Transverse colon (tissue), 4 donors: Measurements from ENCODE around the gene CLSTN1. TPM values are rescaled to one million over a fixed set of nuclear protein-coding genes. Genes with fewer than 3 reads are reported as not detected.

Experiments
- DNase-seq: peaks from one replicate; pipeline ENCODE4 v3.0.0-alpha.2; 2019
- H3K27ac ChIP-seq, 4 donors: fragments of 200-600 bp; sonication (generic); 2 replicates each; pipeline ENCODE4 v1.5.1; 2016 to 2018; ENCODE audit warnings: inconsistent platforms in 4 of 4
- H3K27me3 ChIP-seq: fragments of 200-600 bp; sonication (generic); 2 replicates; pipeline ENCODE4 v1.5.1; 2017; ENCODE audit warnings: inconsistent platforms
- H3K36me3 ChIP-seq, 4 donors: fragments of 200-600 bp; sonication (generic); 2 replicates each; pipeline ENCODE4 v1.5.1; 2017 to 2019; ENCODE audit warnings: inconsistent platforms in 4 of 4
- H3K4me1 ChIP-seq, 4 donors: fragments of 200-600 bp; sonication (generic); 2 replicates each; pipeline ENCODE4 v1.5.1; 2017 to 2020; ENCODE audit warnings: inconsistent platforms in 4 of 4
- H3K4me3 ChIP-seq, 4 donors: fragments of 200-600 bp; sonication (generic); 1 replicate in 1 of 4; 2 replicates in 3 of 4; pipeline versions ENCODE4 v1.5.1 to v1.6.1; 2017 to 2019; ENCODE audit warnings: inconsistent platforms in 4 of 4
- H3K9me3 ChIP-seq, 2 donors: fragments of 200-600 bp; sonication (generic); 2 replicates each; pipeline ENCODE4 v1.5.1; 2017 to 2019; ENCODE audit warnings: inconsistent platforms in 2 of 2
- CTCF ChIP-seq, 5 experiments: fragments of 200-600 bp in 3 of 5; fragments of 450-650 bp in 2 of 5; sonication (generic) in 3 of 5; IDR thresholded peaks; 1 replicate in 2 of 5; 2 replicates in 3 of 5; pipeline ENCODE4 v1.5.1; 2016 to 2017; ENCODE audit warnings: antibody characterized with exemption in 5 of 5, inconsistent platforms in 3 of 5, mild to moderate bottlenecking in 2 of 5, moderate library complexity in 1 of 5
- EP300 ChIP-seq: sonication (generic); formaldehyde crosslinking; IDR thresholded peaks from one replicate; pipeline ENCODE4 v1.6.1; 2017; ENCODE audit warnings: antibody characterized with exemption, low read depth
- POLR2A ChIP-seq: fragments of 450-650 bp; IDR thresholded peaks from one replicate; pipeline ENCODE4 v1.6.1; 2016; ENCODE audit warnings: antibody characterized with exemption, mild to moderate bottlenecking, moderate library complexity
- POLR2AphosphoS5 ChIP-seq, 3 donors: sonication (generic); formaldehyde crosslinking; IDR thresholded peaks; one replicate each; pipeline ENCODE4 v1.6.1; 2016; ENCODE audit warnings: antibody characterized with exemption in 3 of 3
- WGBS, 2 donors: methylation state at CpG; one replicate each; pipeline ENCODE4 v1.1.5; 2018; ENCODE audit warnings: low coverage in 1 of 2; 5-methylcytosine and 5-hydroxymethylcytosine counted together
- in situ Hi-C, 4 donors: fragments of 200-750 bp; cut with MboI; loops; one replicate each; pipeline versions ENCODE4 v1.15.0 to v1.15.1; 2017; ENCODE audit warnings: low sequenced_read_pairs in 3 of 4, low pct_ligation_motif_present in 1 of 4, low pct_unique_long_range_greater_than_20kb in 1 of 4
- intact Hi-C: fragments of 100-400 bp; cut with DNase I; formaldehyde crosslinking; loops from one replicate; pipeline ENCODE4 v1.15.1; 2023; ENCODE audit warnings: low total_unique reads
- total RNA-seq, 4 donors: library from RNA; depleted of rRNA; stranded (reverse); fragments of >200 nt; gene quantifications; one replicate each; pipeline ENCODE4 v1.1.0, GENCODE V29; 2016

CLSTN1 gene
- total RNA-seq, 4 donors from 2014 or later = 118 to 191 (median 143) TPM

- Histone ChIP-seq H3K4me1 (no peaks in the 10 kb centered on the region), H3K36me3 (peaks cover 0 to 4% (median 0%) of the 10 kb centered on the region in 4 donors), H3K27ac (no peak overlapping the region), H3K27me3 (no peaks in the 10 kb centered on the region), H3K9me3 (no peaks in the 10 kb centered on the region), H3K4me3 (no peak overlapping the region)
- WGBS, 2 donors = 84% methylated on average over 8 of the region's 8 CpGs; no CpG with 5 or more reads in 1 of the 2 donors
- no peak for DNase-seq
- intact Hi-C loops (loop anchor here (10.0 kb wide), 1 partner anchor 137 kb away; no protein-coding TSS in a partner anchor), in situ Hi-C loops (loop anchor here in 2 of 4 donors (10.0 kb wide), 2 partner anchors 77 to 237 kb away; no protein-coding TSS in a partner anchor)
- TF ChIP-seq CTCF (IDR thresholded peaks at IDR 0.05) (no peak), EP300 (no peak), POLR2AphosphoS5 (IDR thresholded peaks at IDR 0.05) (no peak), POLR2A (no peak)
These were observed 37.6 kb upstream of the CLSTN1 start for GRCh38 chr1:9861360-9861759.

- in situ Hi-C loops = loop anchor here in 2 of 4 donors (10.0 kb wide), 2 partner anchors 76 to 236 kb away; no protein-coding TSS in a partner anchor
- DNase-seq = no peak
- H3K36me3 ChIP-seq = peaks cover 0 to 4% (median 0%) of the 10 kb centered on the region in 4 donors
- no peak overlapping the region for H3K27ac ChIP-seq
- intact Hi-C loops = loop anchor here (10.0 kb wide), 1 partner anchor 136 kb away; no protein-coding TSS in a partner anchor
- no peaks in the 10 kb centered on the region for H3K9me3 ChIP-seq
- TF ChIP-seq EP300 (no peak), POLR2A (no peak), POLR2AphosphoS5 (IDR thresholded peaks at IDR 0.05) (no peak), CTCF (IDR thresholded peaks at IDR 0.05) (no peak)
- no peaks in the 10 kb centered on the region for H3K4me1 ChIP-seq
- WGBS, 2 donors = 78% methylated on average over 5 of the region's 5 CpGs; no CpG with 5 or more reads in 1 of the 2 donors
- H3K4me3 ChIP-seq = no peak overlapping the region
- H3K27me3 ChIP-seq = no peaks in the 10 kb centered on the region
These were observed 37.1 kb upstream of the CLSTN1 start for GRCh38 chr1:9860887-9861286.

- Histone ChIP-seq H3K4me3 (no peak overlapping the region), H3K36me3 (peaks cover 0 to 4% (median 0%) of the 10 kb centered on the region in 4 donors), H3K9me3 (no peaks in the 10 kb centered on the region), H3K27ac (no peak overlapping the region), H3K4me1 (no peaks in the 10 kb centered on the region), H3K27me3 (no peaks in the 10 kb centered on the region)
- intact Hi-C loops (loop anchor here (10.0 kb wide), 1 partner anchor 135 kb away; no protein-coding TSS in a partner anchor), in situ Hi-C loops (loop anchor here in 2 of 4 donors (10.0 kb wide), 2 partner anchors 75 to 235 kb away; no protein-coding TSS in a partner anchor)
- TF ChIP-seq POLR2AphosphoS5 (IDR thresholded peaks at IDR 0.05) (no peak), EP300 (no peak), POLR2A (no peak), CTCF (IDR thresholded peaks at IDR 0.05) (no peak)
- WGBS, 2 donors = 86% methylated on average over 5 of the region's 5 CpGs; no CpG with 5 or more reads in 1 of the 2 donors
- DNase-seq = no peak
These were observed 35.7 kb upstream of the CLSTN1 start for GRCh38 chr1:9859281-9860014.

GRCh38 chr1:9858293-9859035 is 34.7 kb upstream of the CLSTN1 start:
- no peak for DNase-seq
- 95 to 96% methylated on average over 4 to 6 of the region's 6 CpGs for WGBS, 2 donors
- Histone ChIP-seq H3K4me1 (no peaks in the 10 kb centered on the region), H3K4me3 (no peak overlapping the region), H3K9me3 (no peaks in the 10 kb centered on the region), H3K27ac (no peak overlapping the region), H3K36me3 (peaks cover 0 to 4% (median 0%) of the 10 kb centered on the region in 4 donors), H3K27me3 (no peaks in the 10 kb centered on the region)
- intact Hi-C loops (no loop called here), in situ Hi-C loops (no loop called here)
- TF ChIP-seq POLR2AphosphoS5 (IDR thresholded peaks at IDR 0.05) (no peak), EP300 (no peak), POLR2A (no peak), CTCF (IDR thresholded peaks at IDR 0.05) (no peak)
